ENCODE measurements around the gene SMYD3.

DNA sequence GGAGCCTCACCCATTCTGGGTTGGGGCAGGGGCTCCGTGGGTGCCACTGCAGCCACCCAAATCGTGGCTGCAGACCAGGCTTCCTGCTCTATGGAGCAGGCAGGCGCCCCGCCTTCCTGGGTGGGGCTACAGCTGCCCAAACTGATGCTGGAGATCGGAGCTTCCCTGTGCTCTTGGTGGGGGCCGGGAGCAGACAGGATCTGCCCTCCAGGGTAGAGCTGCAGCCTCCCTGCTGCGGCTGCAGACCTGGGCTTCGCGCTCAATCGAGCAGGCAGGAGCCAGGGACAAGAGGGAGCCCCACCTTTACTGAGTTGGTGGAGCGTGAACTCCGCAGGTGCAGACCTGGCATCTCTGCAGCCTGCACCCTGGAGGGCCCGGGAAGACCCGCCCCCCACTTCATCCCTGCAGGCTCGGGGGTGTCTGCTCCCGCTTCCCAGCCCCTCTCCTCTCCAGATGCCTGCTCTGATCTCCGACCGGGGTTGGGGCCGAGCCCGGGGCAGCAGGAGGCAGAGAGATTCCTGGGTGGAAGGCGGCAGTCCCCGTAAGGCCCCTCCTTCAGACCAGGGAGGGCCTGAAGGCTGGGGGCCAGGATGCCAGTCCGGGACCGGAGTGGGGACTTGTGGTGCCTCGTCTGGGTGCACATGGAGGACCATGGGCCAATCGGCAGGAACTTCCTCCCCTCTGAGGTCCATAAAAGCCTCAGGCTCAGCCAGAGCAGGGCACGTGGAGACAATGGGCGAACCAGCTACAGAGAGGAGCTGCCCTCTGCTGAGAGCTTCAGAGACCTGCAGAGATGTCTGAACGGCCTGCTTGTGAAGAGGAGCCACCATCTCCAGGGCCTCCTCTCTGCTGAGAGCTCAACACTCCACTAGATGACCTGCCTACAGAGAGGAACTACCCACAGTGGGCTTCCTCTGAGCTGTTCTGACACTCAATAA, 359.3 kb downstream of the SMYD3 start:
- TF ChIP-seq POLR2A (IDR thresholded peaks at IDR 0.05; ENCODE audit: low read length): no peak
- no peak for TF ChIP-seq GATA1 (IDR thresholded peaks at IDR 0.05; ENCODE audit: low read depth, low read length)
